Astrocyte (in vitro differentiated cells and primary cell): Measurements from ENCODE around the gene ATP10A. TPM values are rescaled to one million over a fixed set of nuclear protein-coding genes. Genes with fewer than 3 reads are reported as not detected.

Source experiments
- DNase-seq: peaks from one replicate; pipeline ENCODE4 v3.0.0-alpha.2; 2010; ENCODE audit warnings: low read depth
- FAIRE-seq: peaks from 2 replicates; lab custom pipeline; 2011; peaks lifted over from hg19 to GRCh38; lab: Jason Lieb, UNC
- H2AFZ ChIP-seq: 2 replicates; pipeline ENCODE4 v1.6.0; 2012; ENCODE audit warnings: low read depth, low read length, inconsistent platforms
- H3K27ac ChIP-seq: 2 replicates; pipeline ENCODE4 v1.5.1; 2011; ENCODE audit warnings: low read depth, low read length, inconsistent platforms
- H3K27me3 ChIP-seq: 2 replicates; pipeline ENCODE4 v1.6.0; 2011; ENCODE audit warnings: low read length, inconsistent platforms; ENCODE audit not compliant: insufficient read depth
- H3K36me3 ChIP-seq: 2 replicates; pipeline ENCODE4 v1.5.1; 2011; ENCODE audit warnings: low read length, inconsistent platforms; ENCODE audit not compliant: insufficient read depth
- H3K4me1 ChIP-seq: 2 replicates; pipeline ENCODE4 v1.5.1; 2011; ENCODE audit warnings: low read length, inconsistent platforms; ENCODE audit not compliant: insufficient read depth
- H3K4me2 ChIP-seq: 2 replicates; pipeline ENCODE4 v1.6.0; 2012; ENCODE audit warnings: low read length, inconsistent platforms
- H3K4me3 ChIP-seq: 2 replicates; pipeline ENCODE4 v1.5.1; 2011; ENCODE audit warnings: low read depth, mild to moderate bottlenecking, low read length, inconsistent platforms; ENCODE audit not compliant: insufficient read depth
- H3K79me2 ChIP-seq: 2 replicates; pipeline ENCODE4 v1.6.0; 2012; ENCODE audit warnings: mild to moderate bottlenecking, low read length, inconsistent platforms; ENCODE audit not compliant: insufficient read depth
- H3K9ac ChIP-seq: 2 replicates; pipeline ENCODE4 v1.6.0; 2012; ENCODE audit warnings: mild to moderate bottlenecking, low read length, inconsistent platforms
- H3K9me3 ChIP-seq: 2 replicates; pipeline ENCODE4 v1.5.1; 2012; ENCODE audit warnings: low read depth, mild to moderate bottlenecking, low read length, inconsistent platforms; ENCODE audit not compliant: insufficient read depth
- H4K20me1 ChIP-seq: 2 replicates; pipeline ENCODE4 v1.6.0; 2012; ENCODE audit warnings: low read length, inconsistent platforms; ENCODE audit not compliant: insufficient read depth
- H3K27ac Mint-ChIP-seq: one replicate; pipeline ENCODE4 v1.8.0; 2021; ENCODE audit warnings: mild to moderate bottlenecking, mixed read lengths; ENCODE audit not compliant: unreplicated experiment
- H3K27me3 Mint-ChIP-seq: one replicate; pipeline ENCODE4 v1.8.0; 2021; ENCODE audit warnings: low read depth, mixed read lengths; ENCODE audit not compliant: unreplicated experiment
- H3K36me3 Mint-ChIP-seq: one replicate; pipeline ENCODE4 v1.8.0; 2021; ENCODE audit warnings: low read depth, mixed read lengths; ENCODE audit not compliant: unreplicated experiment
- H3K4me1 Mint-ChIP-seq: one replicate; pipeline ENCODE4 v1.8.0; 2021; ENCODE audit warnings: low read depth, mixed read lengths; ENCODE audit not compliant: unreplicated experiment
- H3K4me3 Mint-ChIP-seq: one replicate; pipeline ENCODE4 v1.8.0; 2021; ENCODE audit warnings: mild to moderate bottlenecking, moderate library complexity, mixed read lengths; ENCODE audit not compliant: unreplicated experiment
- H3K9me3 Mint-ChIP-seq: one replicate; pipeline ENCODE4 v1.8.0; 2021; ENCODE audit warnings: mild to moderate bottlenecking, mixed read lengths; ENCODE audit not compliant: unreplicated experiment
- EZH2 ChIP-seq: IDR thresholded peaks from 2 replicates; pipeline ENCODE4 v1.6.1; 2012; ENCODE audit warnings: mild to moderate bottlenecking, low read length, inconsistent platforms; ENCODE audit not compliant: insufficient read depth
- total RNA-seq: library from RNA; stranded (reverse); gene quantifications from 2 replicates; pipeline ENCODE4 v1.2.1, GENCODE V29; 2021
- TF ChIP-seq, protein P1 (sequence below): IDR thresholded peaks from 2 replicates; pipeline ENCODE4 v1.5.1; 2011; ENCODE audit warnings: low read depth, mild to moderate bottlenecking, inconsistent platforms, low read length, moderate library complexity; ENCODE audit not compliant: insufficient read depth

Gene ATP10A
- total RNA-seq, 1 donor from 2014 or later: 21.1 TPM

- no peaks in the 10 kb centered on the region for H3K9me3 ChIP-seq
- H3K4me1 Mint-ChIP-seq: peaks cover 26% of the 10 kb centered on the region
- no peaks in the 10 kb centered on the region for H3K27me3 ChIP-seq
- H3K4me3 Mint-ChIP-seq: no peak overlapping the region
- no peak overlapping the region for H2AFZ ChIP-seq
- DNase-seq (no peak), FAIRE-seq (no peak)
- no peaks in the 10 kb centered on the region for H3K27me3 Mint-ChIP-seq
- H3K79me2 ChIP-seq: no peaks in the 10 kb centered on the region
- no peak for TF ChIP-seq EZH2
- TF ChIP-seq, protein P1, sequence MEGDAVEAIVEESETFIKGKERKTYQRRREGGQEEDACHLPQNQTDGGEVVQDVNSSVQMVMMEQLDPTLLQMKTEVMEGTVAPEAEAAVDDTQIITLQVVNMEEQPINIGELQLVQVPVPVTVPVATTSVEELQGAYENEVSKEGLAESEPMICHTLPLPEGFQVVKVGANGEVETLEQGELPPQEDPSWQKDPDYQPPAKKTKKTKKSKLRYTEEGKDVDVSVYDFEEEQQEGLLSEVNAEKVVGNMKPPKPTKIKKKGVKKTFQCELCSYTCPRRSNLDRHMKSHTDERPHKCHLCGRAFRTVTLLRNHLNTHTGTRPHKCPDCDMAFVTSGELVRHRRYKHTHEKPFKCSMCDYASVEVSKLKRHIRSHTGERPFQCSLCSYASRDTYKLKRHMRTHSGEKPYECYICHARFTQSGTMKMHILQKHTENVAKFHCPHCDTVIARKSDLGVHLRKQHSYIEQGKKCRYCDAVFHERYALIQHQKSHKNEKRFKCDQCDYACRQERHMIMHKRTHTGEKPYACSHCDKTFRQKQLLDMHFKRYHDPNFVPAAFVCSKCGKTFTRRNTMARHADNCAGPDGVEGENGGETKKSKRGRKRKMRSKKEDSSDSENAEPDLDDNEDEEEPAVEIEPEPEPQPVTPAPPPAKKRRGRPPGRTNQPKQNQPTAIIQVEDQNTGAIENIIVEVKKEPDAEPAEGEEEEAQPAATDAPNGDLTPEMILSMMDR: no peak
- no peak overlapping the region for H3K27ac ChIP-seq
- H3K4me1 ChIP-seq: peaks cover 23% of the 10 kb centered on the region
- no peaks in the 10 kb centered on the region for H3K36me3 Mint-ChIP-seq
- peaks cover 3% of the 10 kb centered on the region for H3K9me3 Mint-ChIP-seq
- no peak overlapping the region for H3K4me3 ChIP-seq
- H3K36me3 ChIP-seq: no peaks in the 10 kb centered on the region
- H4K20me1 ChIP-seq: no peaks in the 10 kb centered on the region
- no peak overlapping the region for H3K9ac ChIP-seq
- H3K27ac Mint-ChIP-seq: no peak overlapping the region
- H3K4me2 ChIP-seq: no peak overlapping the region
Observed at GRCh38 chr15:25880411-25880810, 17.3 kb upstream of the ATP10A start.

DNA sequence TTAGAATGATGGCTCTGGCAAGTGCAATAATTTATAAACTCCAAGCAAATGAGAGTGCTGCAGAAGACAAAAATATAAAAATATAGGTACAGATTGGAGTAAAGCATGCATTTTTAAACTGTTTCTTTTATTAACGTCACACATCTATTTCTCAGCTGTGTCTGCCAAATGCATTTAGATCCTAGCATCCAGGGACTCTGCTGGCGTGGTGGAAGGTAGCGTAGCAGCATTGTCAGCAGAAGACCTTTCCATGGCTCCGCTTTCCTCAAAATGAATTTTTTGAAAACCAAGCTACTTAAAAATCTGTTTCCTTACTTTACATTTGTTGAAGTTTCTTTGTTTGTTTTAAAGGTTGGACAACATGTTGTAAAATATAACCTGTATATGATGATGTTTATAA is 16.3 kb upstream of the ATP10A start:
- no peaks in the 10 kb centered on the region for H3K9me3 ChIP-seq
- H3K4me1 ChIP-seq: peaks cover 16% of the 10 kb centered on the region
- Mint-ChIP-seq H3K27me3 (no peaks in the 10 kb centered on the region), H3K4me1 (peaks cover 18% of the 10 kb centered on the region), H3K36me3 (no peaks in the 10 kb centered on the region), H3K4me3 (no peak overlapping the region), H3K27ac (no peak overlapping the region), H3K9me3 (peaks cover 3% of the 10 kb centered on the region)
- FAIRE-seq (no peak), DNase-seq (no peak)
- no peak overlapping the region for H2AFZ ChIP-seq
- H3K9ac ChIP-seq: no peak overlapping the region
- H3K36me3 ChIP-seq: no peaks in the 10 kb centered on the region
- H3K4me2 ChIP-seq: no peak overlapping the region
- TF ChIP-seq, protein P1: no peak
- no peak for TF ChIP-seq EZH2
- H4K20me1 ChIP-seq: no peaks in the 10 kb centered on the region
- no peaks in the 10 kb centered on the region for H3K27me3 ChIP-seq
- H3K4me3 ChIP-seq: no peak overlapping the region
- H3K79me2 ChIP-seq: no peaks in the 10 kb centered on the region
- H3K27ac ChIP-seq: no peak overlapping the region

DNA sequence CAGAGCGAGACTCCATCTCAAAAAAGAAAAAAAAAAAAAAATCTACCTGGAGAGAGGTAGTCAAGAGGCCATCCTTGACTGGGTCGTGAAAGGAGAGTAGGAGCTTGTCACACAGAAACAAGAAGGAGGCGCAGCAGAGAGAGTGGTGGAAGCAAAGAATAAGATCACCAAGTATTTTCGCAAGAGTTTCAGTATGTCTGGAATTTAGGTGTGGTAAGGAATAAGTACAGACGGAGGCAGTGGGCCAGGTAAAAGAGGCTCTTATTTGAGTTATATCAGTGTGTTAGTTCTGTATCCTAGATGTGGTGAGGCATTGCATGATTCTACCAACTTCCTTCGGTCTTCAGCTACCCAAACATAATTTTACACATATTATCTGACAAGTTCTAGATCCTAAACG is 14.6 kb upstream of the ATP10A start:
- no peaks in the 10 kb centered on the region for H3K27me3 ChIP-seq
- H3K36me3 ChIP-seq: no peaks in the 10 kb centered on the region
- no peak overlapping the region for H3K4me2 ChIP-seq
- TF ChIP-seq, protein P1: no peak
- no peak for TF ChIP-seq EZH2
- Mint-ChIP-seq H3K36me3 (no peaks in the 10 kb centered on the region), H3K4me3 (no peak overlapping the region), H3K4me1 (peaks cover 1% of the 10 kb centered on the region), H3K9me3 (peaks cover 3% of the 10 kb centered on the region), H3K27me3 (no peaks in the 10 kb centered on the region), H3K27ac (no peak overlapping the region)
- no peaks in the 10 kb centered on the region for H4K20me1 ChIP-seq
- H3K27ac ChIP-seq: no peak overlapping the region
- no peaks in the 10 kb centered on the region for H3K9me3 ChIP-seq
- no peak overlapping the region for H3K9ac ChIP-seq
- H3K4me1 ChIP-seq: peaks cover 2% of the 10 kb centered on the region
- no peak overlapping the region for H2AFZ ChIP-seq
- H3K79me2 ChIP-seq: no peaks in the 10 kb centered on the region
- FAIRE-seq (no peak), DNase-seq (no peak)
- H3K4me3 ChIP-seq: no peak overlapping the region
